IPS-NIHi7 (cell line): ENCODE measurements around the gene TRUB2.
"Not testable (repeated sequence)": the region's sequence is repeated elsewhere in the genome, so short reads cannot be mapped to it uniquely, and the experiment has no call there.

Experiments used
- DNase-seq: peaks from one replicate; pipeline ENCODE4 v3.0.0; 2012; ENCODE audit warnings: mixed read lengths; ENCODE audit errors: extremely low spot score

The TRUB2 gene

DNA sequence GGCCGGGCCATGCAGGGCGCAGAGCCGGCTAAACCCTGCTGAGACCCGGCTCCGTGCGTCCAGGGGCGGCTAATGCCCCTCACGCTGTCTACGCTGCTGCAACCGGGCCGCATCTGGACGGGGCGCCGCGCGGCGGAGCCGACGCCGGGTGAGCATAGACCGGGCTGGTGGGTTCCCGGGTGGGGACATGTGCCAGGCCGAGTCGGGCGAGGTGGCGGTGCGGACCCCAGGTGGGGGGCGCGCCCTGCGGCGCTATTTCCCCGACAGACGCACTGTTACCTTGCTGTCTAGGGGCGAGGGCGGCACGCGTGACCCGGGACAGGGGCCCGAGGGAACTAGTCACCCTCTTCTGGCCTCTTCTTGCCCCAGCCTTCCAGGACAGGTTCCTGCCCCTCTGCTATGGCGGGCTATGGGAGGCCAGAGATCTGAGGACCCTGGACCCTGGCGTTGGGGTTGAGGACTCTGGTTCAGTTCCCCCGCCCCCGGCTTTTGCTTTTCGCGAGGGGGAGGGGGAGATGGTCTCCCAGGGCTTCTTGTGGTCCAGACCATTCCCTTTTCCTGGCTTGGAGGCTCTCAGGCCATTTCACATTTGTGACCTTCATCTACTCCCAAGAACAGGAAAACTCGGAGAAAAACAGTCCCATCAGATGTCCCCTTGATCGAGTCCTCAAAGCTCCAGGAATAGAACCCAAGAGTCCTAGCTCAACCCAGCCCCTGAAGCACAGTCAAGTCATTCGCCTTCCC lies 18.6 kb upstream of the TRUB2 start:
- peak; percentile 41 for DNase-seq

GRCh38 chr9:128339761-128340690 lies 17.8 kb upstream of the TRUB2 start, which contains the start of gene SLC27A4:
Gene SLC27A4 (plus strand): TSS chr9:128340527. CDS start chr9:128343133, 2,606 bp downstream.
- DNase-seq: peak; percentile 89

DNA sequence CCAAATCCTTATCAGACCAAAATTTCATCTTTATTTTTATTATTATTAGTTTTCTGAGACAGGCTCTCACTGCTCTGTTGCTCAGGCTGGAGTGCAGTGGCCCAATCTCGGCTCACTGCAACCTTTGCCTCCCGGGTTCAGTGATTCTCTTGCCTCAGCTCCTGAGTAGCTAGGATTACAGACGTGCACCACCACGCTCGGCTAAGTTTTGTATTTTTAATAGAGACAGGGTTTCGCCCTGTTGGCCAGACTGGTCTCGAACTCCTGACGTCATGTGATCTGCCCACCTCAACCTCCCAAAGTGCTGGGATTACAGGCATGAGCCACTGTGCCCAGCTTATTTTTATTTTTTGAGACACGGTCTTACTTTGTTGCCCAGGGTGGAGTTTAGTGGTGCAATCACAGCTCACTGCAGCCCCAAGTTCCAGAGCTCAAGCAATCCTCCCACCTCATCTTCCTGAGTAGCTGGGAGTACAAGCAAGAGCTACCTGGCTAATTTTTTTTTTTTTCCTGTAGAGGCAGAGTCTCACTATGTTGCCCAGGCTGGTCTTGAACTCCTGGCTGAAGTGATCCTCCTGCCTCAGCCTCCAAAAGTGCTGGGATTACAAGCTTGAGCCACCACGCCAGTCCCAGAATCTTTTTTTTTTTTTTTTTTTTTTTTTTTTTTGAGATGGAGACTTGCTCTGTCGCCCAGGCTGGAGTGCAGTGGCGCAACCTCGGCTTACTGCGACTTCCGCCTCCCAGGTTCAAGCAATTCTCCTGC lies 16.8 kb upstream of the TRUB2 start:
- not testable (repeated sequence) for DNase-seq

- no peak for DNase-seq
Observed at GRCh38 chr9:128337936-128338335, 15.7 kb upstream of the TRUB2 start.

- no peak for DNase-seq
Observed at GRCh38 chr9:128335914-128336313, 13.7 kb upstream of the TRUB2 start.

DNA sequence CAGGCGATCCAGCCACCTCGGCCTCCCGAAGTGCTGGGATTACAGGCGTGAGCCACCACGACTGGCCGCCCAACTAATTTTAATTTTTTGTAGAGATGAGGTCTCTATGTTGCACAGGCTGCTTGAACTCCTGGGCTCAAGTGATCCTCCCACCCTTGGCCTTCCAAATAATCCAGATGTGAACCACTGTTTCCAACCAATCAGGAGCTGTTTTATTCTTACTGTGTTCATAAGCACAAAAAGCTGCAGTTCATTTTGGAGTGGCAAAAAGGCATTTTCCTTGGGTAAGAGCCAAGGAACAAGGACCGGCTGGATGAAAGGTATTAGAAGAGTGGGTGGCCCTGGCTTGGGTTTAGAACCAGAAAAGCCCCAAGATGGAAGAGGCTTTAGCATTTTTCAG lies 12.9 kb upstream of the TRUB2 start:
- no peak for DNase-seq

DNA sequence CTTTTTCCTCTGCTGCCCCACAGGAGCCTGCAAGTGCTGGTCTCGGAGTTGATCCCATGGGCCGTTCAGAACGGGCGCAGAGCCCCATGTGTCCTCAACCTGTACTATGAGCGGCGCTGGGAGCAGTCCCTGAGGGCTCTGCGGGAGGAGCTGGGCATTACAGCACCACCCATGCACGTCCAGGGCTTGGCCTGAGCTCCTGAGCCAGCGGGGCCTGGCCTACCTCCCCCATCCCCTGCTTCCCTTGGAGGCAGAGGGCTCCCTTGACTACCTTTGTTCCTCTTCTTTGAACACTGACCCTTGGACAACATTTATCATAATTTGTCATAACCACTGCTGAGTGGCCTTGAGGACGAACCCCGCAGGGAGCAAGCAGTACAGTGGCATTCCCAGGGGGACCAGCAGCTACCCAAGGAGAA lies 11.2 kb upstream of the TRUB2 start:
- DNase-seq: no peak

DNA sequence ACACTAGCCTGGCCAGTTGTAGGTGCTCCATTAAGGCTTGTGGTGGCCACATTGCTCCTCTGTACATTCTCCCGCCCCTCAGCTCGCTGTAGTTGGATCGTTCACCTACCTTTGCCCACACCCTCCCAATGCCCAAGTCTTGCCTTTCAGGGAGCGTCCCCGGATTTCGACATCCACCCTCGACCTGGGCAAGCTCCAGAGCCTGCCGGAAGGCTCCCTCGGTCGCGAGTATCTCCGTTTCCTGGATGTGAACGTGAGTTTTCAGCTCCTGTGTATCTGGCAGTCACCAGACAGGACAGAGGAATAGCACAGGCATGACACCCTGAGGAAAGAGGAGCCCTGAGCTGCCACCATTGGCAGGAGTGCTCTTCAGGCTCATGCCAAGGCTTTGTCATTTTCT lies 3.4 kb upstream of the TRUB2 start:
- DNase-seq: no peak

DNA sequence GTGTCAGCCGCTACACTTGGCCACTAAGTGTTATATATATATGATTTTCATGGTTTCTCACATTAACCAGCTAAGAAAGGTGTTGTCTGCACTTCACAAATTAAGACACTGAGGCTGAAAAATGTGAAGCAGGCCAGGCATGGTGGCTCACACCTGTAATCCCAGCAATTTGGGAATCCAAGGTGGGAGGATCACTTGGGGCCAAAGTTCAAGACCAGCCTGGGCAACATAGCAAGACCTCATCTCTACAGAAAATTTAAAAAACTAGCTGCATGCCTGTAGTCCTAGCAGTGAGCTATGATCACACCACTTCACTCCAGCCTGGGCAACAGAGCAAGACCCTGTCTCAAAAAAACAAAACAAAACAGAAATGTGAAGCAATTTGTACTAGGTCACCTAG lies 2.2 kb upstream of the TRUB2 start:
- DNase-seq: no peak

GRCh38 chr9:128323791-128324190 lies 1.5 kb upstream of the TRUB2 start:
- DNase-seq: no peak

DNA sequence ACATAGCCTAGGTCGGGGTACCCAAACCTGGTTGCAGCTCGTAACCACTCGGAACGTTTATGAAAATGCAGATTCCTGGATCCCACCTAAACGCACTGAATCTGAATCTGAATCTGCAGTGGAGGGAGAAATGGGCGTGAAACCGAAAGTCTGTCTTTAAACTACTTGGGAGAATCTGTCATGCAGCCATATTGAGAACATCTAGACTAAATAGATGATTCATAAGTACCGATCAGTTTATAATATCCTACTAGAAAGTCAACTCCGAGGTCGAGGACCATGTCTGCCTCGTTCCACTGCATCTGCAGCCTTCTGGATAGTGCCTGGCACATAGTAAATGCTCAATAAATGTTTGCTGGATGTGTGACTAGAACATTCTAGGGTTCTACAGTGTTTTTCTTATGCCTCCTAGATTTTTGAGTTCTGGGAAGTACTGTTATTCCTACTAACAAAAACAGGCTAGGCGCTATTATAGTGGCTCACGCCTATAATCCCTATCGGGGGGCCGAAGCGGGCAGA lies 1.0 kb upstream of the TRUB2 start:
- no peak for DNase-seq

GRCh38 chr9:128321879-128322403 lies 306 bp downstream of the TRUB2 start:
- DNase-seq: no peak

GRCh38 chr9:128321343-128321742 lies 904 bp downstream of the TRUB2 start:
- no peak for DNase-seq

DNA sequence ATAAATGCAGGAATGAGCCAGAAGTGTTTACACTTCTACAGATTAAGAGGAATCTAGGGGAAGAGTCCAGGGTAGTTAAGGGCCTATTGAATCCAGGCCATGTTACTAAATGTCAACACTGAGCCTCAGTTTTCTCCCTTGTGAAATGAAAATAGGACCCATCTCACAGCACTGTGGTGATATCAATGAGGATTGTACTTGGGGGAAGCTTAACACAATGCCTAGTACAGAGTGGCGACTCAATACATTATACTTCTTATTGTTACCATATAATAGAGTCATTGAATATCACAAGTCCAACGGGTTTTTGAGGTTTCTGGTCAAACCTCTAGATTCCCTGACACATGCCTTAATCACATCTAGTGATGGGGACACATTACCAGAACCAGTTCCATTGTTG lies 4.6 kb downstream of the TRUB2 start:
- DNase-seq: no peak

DNA sequence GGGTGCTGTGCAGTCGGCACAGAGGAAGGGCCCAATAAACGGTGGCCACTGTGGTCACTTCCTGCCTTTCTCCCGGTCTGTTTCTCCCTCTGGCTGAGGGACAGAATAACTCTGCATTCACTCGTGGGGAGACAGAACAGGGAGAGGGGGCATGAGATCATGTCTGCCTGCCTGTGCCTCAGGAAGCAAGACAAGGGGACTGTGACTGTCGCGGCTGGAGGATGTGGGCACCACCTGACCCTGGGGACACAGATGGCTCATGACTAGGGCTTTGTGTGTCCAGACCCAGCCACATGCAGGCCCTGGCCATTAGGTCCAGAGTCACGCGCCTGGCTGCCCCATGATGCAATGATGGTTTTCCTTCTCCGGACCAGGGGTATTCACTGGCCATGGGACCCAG lies 5.8 kb downstream of the TRUB2 start:
- DNase-seq: no peak

DNA sequence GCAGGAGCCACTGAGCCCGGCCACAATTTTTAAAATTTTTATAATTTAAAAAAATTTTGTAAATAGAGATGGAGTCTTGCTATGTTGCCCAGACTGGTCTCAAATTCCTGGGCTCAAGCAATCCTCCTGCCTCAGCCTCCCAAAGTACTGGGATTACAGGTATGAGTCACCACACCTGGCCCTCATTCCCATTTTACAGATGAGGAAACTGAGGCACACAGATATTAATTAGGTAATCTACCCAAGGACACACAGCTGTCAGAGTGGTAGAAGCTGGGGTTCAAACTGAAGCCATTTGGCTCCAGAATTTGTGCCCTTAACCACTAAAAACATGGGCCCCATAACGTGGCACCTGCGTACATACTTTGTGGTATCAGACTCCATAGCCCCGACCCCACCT lies 7.5 kb downstream of the TRUB2 start:
- DNase-seq: no peak

DNA sequence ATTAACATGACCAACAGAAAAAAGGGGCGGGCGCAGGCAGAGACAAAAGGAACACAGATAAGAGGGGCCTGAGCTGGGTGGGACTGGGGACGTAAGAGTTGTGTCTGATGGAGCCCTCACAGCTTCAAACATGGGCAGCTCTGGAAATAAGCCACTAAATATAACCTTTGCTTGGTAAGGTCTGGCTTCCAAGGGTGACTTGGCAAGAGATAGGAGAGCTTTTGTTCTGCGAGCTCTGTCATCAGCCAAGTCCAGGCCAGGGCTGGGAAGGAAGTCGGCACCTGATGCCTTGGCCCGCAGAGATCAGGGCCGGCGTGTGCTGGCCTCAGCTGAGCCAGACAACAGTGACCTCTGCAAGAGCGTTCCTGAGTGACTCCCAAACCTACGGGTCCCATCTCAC lies 11.8 kb downstream of the TRUB2 start:
- DNase-seq: no peak

- no peak for DNase-seq
Observed at GRCh38 chr9:128309551-128309950, 12.7 kb downstream of the TRUB2 start.

GRCh38 chr9:128304971-128305288 lies 17.3 kb downstream of the TRUB2 start:
- DNase-seq: no peak

DNA sequence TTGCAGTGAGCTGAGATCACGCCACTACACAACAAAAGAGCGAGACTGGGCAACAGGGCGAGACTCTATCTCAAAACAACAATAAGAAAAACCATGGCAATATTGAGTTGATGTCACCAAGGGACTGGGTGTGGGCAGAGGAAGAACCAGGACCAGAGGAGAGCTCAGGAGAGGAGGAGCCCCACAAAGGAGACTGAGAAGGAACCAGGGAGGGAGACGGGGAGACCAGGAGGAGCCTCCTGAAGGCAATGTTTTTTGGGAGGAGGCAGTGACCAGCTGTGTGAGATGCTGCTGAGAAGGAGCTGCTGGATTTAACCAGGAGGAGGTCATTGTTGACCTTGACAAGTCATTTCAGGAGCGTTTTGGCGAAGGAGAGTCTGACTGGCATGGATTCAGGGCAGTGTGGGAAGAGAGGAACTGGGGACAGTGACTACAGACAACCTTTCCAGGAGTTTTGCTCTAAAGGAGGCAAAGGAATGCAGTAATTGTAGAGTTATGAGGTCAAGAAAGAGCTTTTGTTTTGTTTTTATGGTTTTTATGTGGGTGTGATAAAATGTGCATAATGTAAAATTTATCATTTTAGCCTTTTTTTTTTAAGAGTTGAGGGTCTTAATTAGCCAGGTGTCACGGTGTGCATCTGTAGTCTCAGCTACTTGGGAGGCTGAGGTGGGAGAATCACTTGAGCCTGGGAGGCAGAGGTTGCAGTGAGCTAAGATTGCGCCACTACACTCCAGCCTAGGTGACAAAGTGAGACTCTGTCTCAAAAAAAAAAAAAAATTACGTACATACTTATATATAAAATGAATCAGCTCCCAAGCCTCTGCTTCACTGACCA lies 17.9 kb downstream of the TRUB2 start:
- no peak for DNase-seq
